ENCODE measurements around the gene TMEM145. TPM values are rescaled to one million over a fixed set of nuclear protein-coding genes. Genes with fewer than 3 reads are reported as not detected.

The TMEM145 gene
- total and polyA plus RNA-seq, 8 donors: 0.21 to 1.6 (median 0.89) TPM

GRCh38 chr19:42367929-42368328, 54.8 kb downstream of the TMEM145 start:
- no peak overlapping the region for H3K27ac ChIP-seq
- no peaks in the 10 kb centered on the region for H3K4me1 ChIP-seq
- H3K9me3 ChIP-seq: peaks cover 0 to 7% of the 10 kb centered on the region in 2 donors
- TF ChIP-seq CTCF (IDR thresholded peaks at IDR 0.05): no peak
- intact Hi-C loops (cut with DNase I): no loop called here
- ATAC-seq: no peak
- DNase-seq: no peak
- H3K27me3 ChIP-seq: no peaks in the 10 kb centered on the region
- H3K36me3 ChIP-seq: peaks cover 0 to 19% of the 10 kb centered on the region in 2 donors
- H3K4me3 ChIP-seq: no peak overlapping the region

- no peaks in the 10 kb centered on the region for H3K27me3 ChIP-seq
- no peak for TF ChIP-seq CTCF (IDR thresholded peaks at IDR 0.05)
- no peaks in the 10 kb centered on the region for H3K4me1 ChIP-seq
- no peak overlapping the region for H3K4me3 ChIP-seq
- no peak for ATAC-seq
- H3K27ac ChIP-seq: no peak overlapping the region
- DNase-seq: no peak
- intact Hi-C loops (cut with DNase I): no loop called here
- peaks cover 0 to 15% of the 10 kb centered on the region in 2 donors for H3K36me3 ChIP-seq
- peaks cover 0 to 7% of the 10 kb centered on the region in 2 donors for H3K9me3 ChIP-seq
Measured at GRCh38 chr19:42368360-42368759, 55.3 kb downstream of the TMEM145 start.

- Histone ChIP-seq H3K27me3 (no peaks in the 10 kb centered on the region), H3K27ac (no peak overlapping the region), H3K9me3 (peaks cover 0 to 5% of the 10 kb centered on the region in 2 donors), H3K4me3 (no peak overlapping the region), H3K36me3 (peaks cover 0 to 11% of the 10 kb centered on the region in 2 donors), H3K4me1 (no peaks in the 10 kb centered on the region)
- DNase-seq (no peak), ATAC-seq (no peak)
- intact Hi-C loops (cut with DNase I): no loop called here
- no peak for TF ChIP-seq CTCF (IDR thresholded peaks at IDR 0.05)
Measured at GRCh38 chr19:42368765-42369164, 55.7 kb downstream of the TMEM145 start.

- Histone ChIP-seq H3K4me3 (no peak overlapping the region), H3K4me1 (no peaks in the 10 kb centered on the region), H3K27me3 (no peaks in the 10 kb centered on the region), H3K27ac (no peak overlapping the region), H3K36me3 (peaks cover 0 to 5% of the 10 kb centered on the region in 2 donors), H3K9me3 (no peaks in the 10 kb centered on the region)
- intact Hi-C loops (cut with DNase I): no loop called here
- ATAC-seq: no peak
- TF ChIP-seq CTCF (IDR thresholded peaks at IDR 0.05): no peak
- DNase-seq: no peak
Measured at GRCh38 chr19:42369433-42370067, 56.4 kb downstream of the TMEM145 start.

GRCh38 chr19:42370068-42370520, 57.0 kb downstream of the TMEM145 start:
- H3K27ac ChIP-seq: no peak overlapping the region
- peaks cover 0 to 9% of the 10 kb centered on the region in 2 donors for H3K36me3 ChIP-seq
- TF ChIP-seq CTCF (IDR thresholded peaks at IDR 0.05): no peak
- H3K4me1 ChIP-seq: no peaks in the 10 kb centered on the region
- H3K4me3 ChIP-seq: no peak overlapping the region
- H3K27me3 ChIP-seq: no peaks in the 10 kb centered on the region
- ATAC-seq (no peak), DNase-seq (no peak)
- intact Hi-C loops (cut with DNase I): no loop called here
- H3K9me3 ChIP-seq: no peaks in the 10 kb centered on the region
